ENCODE data around the gene STK24.

STK24 gene

DNA sequence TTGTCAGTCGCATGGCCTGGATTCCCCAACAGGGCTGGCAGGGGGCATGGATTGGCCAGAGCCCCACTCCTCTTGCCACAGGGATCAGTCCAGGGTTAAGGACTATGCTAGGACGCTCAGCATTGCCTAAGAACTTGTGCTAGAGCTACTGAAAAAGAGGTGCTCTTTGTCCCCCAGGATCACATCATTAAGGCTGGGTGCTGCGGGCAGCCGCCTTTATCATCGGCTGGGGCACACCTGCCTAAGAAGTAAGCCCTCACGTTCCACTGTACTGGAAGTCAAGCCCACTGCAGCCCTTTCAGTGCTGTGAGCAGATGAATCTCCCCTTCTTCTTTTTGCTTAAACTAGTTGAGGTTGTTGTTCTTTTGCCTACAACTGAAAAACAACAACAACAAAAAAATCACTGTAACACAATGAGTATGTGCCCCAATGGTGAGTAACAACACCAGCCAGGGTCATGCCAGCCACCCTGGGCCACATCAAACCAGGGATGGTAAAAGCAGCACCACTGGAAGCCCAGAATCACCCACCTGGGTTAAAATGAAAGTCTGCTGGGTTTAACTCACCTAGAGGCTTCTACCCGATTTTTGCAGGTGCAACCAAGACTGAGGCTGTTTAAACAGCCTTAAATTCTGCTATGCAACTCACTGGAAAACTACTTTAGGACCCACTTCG is 20.6 kb downstream of the STK24 start:
- no peak for DNase-seq (ENCODE audit: low read depth)

DNA sequence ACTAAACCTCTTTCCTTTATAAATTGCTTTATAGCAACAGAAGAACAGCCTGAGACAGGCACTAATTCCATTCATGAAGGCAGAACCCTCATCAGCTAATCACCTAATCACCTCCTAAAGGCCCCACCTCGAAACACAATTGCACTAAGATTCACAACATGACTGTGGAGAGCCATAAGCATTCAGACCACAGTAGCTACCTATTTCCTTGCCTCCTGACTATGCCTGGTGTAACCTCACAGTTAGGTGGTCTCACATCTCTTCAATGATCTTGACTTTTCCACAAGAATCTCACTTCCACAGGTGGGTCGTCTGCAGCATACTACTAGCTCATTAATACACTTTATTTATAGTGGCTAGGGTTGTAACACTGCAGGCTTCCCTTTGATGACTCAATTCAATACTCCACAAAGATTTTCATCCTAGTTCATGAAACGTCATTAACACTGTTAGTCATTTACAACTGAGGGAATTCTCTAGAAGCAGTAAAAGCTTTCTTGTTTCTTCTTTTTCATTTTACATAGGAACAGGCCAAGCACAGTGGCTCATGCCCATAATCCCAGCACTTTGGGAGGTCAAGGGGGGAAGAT is 27.1 kb downstream of the STK24 start:
- no peak for DNase-seq (ENCODE audit: low read depth)

DNA sequence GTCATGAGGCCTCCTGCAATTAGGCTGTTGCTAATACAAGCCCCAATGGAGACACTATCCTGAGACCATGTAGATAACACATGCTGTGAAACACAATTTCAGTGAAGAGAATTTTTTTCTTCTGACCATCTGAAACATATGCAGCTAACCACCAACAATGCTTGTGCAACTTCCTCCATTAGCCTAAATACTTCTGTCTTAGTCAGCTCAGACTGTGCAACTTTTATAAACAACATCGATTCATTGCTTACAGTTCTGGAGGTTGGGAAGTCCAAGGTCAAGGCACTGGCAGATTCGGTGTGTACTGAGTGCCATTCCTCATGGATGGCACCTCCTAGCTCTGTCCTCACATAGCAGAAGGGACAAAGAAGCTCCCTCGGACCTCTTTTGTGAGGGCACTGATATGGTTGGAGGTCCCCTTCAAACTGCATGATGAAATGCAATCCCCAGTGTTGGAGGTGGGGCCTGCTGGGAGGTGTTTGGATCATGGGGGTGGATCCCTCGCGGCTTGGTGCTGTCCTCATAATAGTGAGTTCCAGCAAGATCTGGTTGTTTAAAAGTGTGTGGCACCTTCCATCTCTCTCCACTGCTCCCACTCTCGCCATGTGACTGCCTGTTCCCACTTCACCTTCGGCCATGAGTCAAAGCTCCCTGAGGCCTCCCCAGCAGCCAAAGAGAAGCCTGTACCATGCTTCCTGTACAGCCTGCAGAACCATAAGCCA is 27.7 kb downstream of the STK24 start:
- peak; percentile 75 for DNase-seq (ENCODE audit: low read depth)

DNA sequence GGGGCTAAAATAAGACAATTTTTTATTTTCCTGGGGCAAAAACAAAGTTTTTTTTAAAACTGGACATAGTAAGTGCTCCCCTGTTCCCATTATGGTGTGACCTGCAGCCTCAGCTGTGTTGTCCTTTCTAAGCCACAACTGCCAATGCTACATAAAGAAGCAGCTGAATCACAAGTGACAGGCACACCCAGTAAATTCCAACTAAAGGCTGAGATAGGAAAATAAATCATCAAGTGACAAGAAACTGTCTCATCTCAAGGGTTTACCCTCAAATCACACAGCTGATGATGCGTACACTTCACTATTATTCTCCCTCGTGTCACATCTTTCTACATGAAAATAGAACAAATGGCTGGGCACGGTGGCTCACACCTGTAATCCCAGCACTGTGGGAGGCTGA is 28.7 kb downstream of the STK24 start:
- DNase-seq (ENCODE audit: low read depth): no peak

DNA sequence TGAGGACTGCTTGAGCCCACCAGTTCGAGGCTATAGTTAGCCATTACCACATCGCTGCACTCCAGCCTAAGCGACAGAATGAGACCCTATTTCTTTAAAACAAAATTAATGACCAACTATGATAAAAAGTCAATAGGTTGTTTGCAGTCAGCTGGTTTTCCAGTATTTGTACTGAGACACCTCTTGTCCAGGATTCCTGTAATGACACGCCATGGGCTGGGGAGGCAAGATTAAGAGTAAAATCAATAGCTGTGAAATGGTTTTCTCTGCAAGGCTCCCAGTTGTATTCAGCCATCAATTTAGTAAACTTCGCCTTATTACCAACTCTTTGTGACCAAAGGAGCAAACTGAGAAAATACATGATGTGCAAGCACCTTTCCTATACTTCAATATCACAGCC is 29.5 kb downstream of the STK24 start:
- DNase-seq (ENCODE audit: low read depth): no peak

DNA sequence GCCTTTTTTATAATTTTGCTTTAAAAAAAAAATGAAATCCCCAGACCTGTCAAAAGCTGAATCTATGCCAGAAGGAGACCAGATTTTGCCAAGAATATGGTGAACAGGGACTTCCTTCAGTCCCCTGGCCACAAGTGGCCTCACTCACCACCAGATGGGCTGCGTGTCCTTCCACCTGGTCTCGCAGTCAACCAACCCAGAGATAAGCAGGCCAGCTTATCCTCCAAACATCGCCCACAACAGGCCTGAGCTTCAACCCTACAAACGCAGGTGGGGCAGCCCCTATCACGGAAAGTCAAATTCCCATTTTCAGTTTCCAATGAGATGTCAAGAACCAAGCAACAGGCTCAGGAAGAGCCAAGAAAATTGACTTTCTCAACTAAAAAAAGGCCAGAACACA is 30.5 kb downstream of the STK24 start:
- no peak for DNase-seq (ENCODE audit: low read depth)

DNA sequence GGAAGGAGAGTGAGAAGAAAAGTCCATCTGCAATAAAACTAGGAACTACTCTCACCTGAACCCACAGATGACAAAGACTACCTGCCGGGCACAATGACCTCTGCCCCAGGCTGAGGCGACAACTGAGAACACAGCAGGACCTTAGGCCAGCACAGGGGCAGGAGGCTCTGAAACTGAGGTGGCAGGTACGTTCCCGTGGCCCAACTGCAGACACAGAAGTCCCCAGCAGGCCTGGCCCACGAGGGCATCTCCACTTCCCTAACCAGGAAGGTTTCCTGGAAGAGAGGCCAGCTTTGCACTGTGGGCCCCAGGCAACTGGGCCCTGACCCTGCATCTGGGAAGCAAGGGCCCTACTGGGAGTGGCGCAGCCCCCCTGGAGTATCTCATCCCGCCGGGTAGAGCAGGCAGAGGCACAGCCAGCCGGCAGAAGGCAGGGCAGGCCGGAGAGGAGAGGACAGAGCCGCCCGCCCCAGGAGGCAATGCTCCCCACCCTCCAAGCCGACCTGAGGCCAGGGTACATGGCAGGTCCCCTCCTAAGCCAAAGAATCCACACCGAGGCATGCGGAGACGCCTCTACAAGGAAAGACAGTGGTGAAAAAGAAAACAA is 32.7 kb downstream of the STK24 start:
- no peak for DNase-seq (ENCODE audit: low read depth)

DNA sequence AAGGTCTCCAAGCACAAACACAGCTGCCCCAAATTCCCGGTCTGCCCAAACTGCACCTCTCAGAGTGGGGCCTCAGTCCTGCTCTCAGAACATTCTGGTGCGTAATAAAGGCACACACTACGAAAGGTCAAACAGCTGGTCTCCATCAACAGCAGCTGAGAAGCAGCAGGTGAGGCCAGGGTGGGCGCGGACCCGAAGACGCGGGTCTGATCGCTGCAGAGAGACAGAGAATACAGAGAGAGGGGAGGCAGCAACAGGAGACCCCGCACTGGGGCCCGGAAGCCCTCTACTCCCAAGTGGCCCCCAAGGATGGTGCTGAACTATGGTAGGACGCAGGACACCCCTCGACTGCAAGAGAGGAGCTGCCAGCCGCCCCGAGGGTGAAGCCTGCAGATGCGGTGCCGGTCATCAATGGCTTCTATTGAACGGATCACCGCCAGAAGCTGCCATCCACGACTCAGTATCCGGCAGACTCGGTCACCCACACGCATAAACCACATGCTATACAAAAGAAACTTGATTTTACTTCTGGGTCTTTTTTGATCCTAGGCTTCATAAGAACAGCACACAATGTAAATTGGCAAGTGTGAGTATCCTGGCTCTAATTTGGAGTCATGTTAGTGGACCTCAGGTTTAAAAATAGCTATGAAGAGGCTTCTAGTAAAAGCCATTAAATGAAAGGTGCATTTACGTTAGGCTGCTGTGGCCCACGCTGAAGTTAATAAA is 33.4 kb downstream of the STK24 start:
- DNase-seq (ENCODE audit: low read depth): no peak

DNA sequence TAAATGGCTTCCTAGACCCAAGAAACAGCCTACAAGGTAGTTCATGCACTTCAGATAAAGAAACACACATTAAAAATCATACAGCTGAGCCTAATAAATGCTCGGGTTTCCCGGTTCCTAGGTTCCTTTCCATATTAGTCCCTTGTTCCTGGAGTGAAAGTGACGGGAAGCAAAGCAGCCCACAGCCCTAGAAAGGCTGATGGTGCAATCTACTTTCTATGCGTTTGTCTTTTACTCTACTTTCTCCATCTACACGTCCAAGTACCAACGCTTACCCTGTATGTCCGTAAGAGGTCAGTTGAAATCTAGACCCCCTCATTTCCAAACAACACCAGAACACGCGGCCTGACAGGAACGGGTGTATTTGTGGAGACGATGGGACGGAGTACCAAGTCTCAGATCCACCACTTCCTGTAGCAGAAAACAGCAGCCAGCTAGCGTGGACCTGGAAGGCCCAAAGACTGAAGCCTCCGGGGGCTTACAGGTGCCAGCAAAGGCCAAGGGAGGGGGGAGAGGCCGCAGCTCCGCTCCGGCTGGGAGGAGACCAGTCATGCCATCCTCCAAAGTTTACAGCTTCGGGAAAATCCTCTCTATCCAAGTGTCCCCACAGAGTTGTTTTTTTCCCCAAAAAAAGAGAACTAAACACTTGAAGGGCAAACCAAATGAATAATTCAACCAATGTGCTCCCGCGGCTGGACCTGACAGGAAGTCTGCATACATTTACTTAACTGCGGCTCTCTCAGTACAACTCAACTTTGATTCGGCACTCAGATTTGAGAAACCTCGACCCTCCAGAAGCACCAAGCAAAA is 34.1 kb downstream of the STK24 start:
- no peak for DNase-seq (ENCODE audit: low read depth)

DNA sequence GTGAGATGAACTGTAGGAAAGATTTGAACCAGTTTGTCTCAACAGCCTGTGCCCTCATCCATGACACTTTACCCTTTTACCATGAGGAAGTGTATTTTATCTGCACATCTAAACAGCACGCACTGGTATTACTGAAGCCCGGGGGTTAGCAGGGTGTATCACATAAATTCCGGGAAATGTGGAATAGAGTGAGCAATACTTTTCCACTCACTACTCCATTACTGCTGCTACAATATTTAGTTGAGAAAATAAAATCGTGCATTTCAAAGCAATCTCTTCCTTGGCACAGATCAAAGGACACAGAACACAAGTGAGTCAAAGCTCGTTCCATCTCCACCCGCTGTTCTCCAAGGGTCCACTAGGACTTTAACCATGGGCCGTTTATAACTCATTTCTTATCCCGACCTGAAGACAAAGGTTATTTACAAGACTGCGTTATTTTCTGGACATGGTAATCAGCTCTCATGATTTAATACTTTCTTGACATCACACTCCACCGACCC is 35.2 kb downstream of the STK24 start:
- no peak for DNase-seq (ENCODE audit: low read depth)

DNA sequence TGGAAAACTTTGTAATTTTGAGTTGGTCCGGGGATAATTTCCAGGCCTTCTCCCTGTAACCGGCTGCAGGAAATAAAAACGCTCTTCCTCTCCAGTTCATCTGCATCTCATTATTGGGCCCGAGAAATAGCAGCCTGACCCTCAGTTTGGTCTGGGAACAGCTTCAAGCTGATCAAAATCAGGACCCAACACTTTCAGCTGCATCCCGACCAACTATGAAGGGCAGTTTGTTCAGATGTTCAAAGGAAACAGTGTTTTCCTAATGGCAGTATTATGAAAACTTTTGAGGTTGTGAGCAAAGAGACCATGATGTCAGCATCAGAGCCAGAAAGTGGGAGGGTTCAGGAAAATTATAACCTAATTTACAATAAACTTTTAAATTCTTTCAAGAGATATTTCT is 35.7 kb downstream of the STK24 start:
- DNase-seq (ENCODE audit: low read depth): no peak

DNA sequence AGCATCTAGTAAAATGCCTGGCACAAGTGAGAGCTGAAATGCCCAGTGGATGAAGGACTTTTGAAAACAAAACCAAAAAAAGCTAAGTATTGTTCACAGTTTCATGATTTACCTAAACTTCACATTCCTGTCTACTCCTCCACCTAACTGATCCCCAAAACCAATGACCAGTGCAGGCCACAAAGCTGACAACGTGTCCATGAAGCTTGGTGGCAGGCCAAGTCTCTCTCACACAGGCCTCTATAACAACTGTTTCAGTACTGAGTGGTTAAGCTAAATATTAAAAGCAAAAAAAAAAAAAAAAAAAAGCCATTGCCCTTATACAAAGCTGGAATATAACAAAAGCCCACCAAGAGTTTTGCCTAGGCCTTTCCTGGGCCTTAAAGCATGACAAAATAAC is 36.4 kb downstream of the STK24 start:
- no peak for DNase-seq (ENCODE audit: low read depth)

DNA sequence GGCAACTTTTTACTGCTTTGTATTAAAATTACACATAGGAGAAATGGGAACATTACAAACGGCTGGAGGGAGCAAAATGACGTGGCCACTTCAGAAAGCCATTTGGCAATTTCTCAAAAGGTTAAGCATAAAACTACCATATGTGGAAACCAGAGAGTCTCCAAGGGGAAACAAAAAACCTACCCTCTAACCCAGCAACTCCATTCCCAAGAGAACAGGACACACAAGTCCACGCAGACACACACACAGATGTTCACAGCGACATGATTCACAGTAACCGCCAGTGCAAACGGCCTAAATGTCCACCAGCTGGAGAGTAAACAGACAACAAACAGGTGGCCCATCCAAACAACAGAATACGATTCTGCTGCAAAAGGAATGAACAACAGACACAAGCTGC is 37.2 kb downstream of the STK24 start:
- no peak for DNase-seq (ENCODE audit: low read depth)

DNA sequence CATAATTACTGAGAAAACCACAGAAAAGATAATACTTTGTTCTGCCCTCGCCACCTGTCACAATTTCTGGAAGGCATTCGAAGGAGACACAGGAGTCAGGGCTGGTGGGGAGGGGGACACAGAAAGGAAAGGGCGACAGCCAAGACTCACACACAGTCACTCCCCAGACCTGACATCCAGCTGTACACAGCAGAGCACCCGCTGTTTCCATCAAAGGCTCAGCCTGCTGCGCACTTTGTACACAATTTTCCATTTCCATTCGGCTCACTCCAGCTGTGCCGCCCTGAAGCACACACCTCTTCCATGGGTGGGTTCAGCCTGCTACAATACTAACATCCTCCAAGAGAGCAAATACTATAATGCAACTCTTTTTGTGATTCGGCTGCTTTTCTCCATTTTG is 38.0 kb downstream of the STK24 start:
- no peak for DNase-seq (ENCODE audit: low read depth)

DNA sequence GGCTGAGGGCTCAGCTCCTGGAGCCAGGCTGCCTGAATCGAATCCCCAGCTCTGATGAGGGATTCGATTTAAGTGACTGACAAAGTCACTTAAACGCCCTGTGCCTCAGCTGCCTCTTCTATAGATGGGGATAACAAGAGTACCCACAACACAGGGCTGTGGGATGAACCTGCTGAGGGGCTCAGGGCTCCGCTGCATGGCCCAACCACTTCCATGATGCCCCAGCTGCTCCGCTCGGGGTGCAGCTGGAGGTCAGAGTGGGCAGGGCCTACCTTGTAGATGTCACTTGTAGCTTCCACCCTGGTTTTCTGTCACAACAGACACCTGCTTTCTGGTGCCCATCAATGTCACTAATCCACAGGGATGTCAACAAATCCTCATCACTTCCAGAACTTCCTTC is 39.2 kb downstream of the STK24 start:
- no peak for DNase-seq (ENCODE audit: low read depth)

DNA sequence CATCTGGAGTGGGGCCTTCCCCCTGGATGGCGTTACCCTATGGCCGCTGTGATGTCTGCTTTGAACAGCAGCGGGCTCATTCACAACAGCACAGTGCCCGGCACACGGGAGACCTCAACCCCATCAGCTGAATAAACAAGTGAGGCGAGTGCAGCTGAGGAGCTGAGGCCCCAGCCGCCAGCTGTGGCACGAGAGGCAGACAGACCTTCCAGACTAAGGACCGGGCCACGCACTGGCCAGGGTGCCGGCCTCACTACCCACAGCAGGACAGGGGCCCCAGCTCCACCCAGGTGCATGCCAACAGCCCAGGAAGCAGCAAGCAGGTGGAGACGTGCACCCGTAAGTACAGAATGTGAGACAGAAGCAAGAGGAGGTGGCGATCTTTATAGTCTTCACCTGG is 39.6 kb downstream of the STK24 start:
- no peak for DNase-seq (ENCODE audit: low read depth)

DNA sequence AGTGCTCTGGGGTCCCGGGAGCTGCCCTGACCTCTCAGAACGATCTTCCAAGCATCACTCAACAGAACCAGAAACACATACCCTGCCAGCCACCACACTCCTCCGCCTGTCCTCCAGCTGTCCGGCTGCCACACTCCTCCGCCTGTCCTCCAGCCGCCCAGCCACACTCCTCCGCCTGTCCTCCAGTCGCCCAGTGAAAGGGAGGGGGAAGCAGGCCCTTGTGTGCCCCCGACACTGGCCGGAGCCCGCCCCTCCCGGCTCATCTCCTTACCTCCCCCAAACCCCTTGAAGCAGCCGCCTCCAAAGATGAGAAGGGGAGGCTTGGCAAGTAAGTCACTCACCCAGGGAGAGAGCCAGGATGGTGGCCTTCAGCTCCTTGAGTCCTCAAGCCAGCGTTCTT is 40.2 kb downstream of the STK24 start:
- no peak for DNase-seq (ENCODE audit: low read depth)

DNA sequence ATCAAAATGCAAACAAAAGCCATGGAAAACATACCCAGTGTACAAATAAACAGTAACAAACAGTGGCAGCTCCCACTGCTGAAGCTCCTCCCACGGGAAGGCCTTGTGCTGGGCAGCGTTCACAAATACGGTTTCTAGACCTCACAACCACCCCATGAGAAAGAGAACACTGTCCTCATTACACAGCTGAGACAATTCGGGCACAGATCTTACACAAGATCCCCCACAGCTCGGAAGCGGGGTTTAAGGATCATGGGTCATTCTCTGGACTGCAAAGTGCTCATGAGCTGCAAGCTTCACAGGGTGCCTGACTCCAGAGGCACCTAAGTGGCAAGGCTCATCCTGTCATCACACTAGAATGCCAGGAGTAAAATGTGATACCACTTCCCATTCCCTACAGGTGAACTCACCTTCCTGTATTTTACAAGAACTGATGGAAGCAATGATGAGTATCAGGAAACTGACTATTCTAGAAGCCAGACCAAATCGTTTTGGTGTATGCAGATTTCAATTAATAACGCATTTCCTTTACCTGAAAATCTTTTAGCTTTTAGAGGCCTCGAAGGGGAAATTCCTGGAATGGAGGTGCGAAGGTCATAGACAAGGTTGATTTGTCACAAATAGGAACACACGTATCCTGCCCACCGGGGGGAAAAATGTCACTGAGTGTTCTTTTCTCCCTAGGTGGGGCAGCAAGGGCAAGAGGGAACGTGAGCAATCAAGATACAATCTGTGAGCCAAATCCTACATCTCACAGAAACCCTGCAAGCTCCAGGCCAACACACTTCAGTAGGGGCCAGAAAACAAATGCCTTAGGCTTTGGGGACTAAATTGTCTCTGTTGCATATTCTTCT is 41.2 kb downstream of the STK24 start:
- no peak for DNase-seq (ENCODE audit: low read depth)

DNA sequence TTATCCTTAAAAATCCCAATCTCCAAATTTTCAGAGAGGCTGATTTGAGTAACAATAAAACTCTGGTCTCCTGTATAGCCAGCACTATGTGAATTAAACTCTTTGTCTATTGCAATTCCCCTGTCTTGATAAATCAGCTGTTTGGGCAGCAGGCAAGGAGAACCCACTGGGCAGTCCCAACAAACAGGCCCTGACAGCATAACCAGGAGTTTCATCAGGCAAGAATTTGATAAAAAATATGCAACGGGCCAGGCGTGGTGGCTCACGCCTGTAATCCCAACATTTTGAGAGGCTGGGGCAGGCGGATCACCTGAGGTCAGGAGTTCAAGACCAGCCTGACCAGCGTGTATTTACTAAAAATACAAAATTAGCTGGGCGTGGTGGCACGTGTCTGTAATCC is 42.1 kb downstream of the STK24 start:
- no peak for DNase-seq (ENCODE audit: low read depth)

DNA sequence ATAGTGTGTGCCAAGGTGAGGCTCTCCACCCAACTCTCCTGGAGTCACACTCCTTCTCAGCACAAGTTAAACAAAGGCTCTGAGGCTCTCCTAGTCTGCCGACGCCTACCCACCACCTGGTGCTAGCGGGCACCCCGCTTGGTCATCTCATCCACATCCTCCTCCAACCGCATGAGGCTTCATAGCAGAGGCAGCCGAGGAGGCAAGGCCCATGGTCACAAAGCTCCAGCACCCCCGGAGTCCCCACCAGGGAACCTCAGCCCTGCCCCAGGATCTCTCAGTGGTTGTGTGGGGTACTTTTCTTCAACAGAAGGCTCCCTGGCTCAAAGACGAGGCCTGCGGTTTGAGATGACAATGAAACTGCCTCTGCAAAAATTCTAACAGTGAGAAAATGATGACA is 43.0 kb downstream of the STK24 start:
- no peak for DNase-seq (ENCODE audit: low read depth)

DNA sequence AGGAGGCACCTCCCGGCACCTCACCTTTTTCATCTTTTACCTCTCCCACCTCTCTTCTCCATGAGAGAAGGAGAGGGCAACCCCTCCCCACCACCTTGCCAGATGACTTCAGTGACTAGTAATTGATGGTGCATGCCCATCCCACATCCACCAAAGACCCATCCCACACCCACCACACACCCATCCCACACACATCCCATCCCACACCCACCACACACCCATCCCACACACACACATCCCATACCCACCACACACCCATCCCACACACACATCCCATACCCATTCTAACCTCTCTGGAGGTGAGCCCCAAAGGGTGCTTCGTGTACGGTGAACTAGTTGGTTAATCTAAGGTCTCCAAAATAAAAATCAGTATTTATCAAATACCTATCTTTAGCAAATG is 44.7 kb downstream of the STK24 start:
- DNase-seq (ENCODE audit: low read depth): no peak
